CD4-positive, alpha-beta memory T cell (primary cell): ENCODE measurements around the gene FRMD5. TPM values are rescaled to one million over a fixed set of nuclear protein-coding genes. Genes with fewer than 3 reads are reported as not detected.

ENCODE experiments used
- CTCF ChIA-PET: fragments of 350-600 bp; sonication (Branson Sonifier 250); formaldehyde crosslinking; loops from one replicate; lab custom pipeline; 2021; ENCODE audit warnings: inconsistent platforms; ENCODE audit not compliant: partially characterized antibody; lab: Charles Lee
- POLR2A ChIA-PET: fragments of 350-600 bp; sonication (Branson Sonifier 250); formaldehyde crosslinking; loops from one replicate; lab custom pipeline; 2021; ENCODE audit not compliant: partially characterized antibody; lab: Charles Lee
- DNase-seq, 5 donors: peaks; one replicate each; pipeline versions ENCODE4 v3.0.0 to v3.0.0-alpha.2; 2020 to 2022; ENCODE audit warnings: mixed read lengths in 1 of 5
- H3K27ac ChIP-seq: one replicate; pipeline ENCODE4 v1.7.0; 2013; ENCODE audit warnings: low read depth, low read length
- H3K27me3 ChIP-seq: 2 replicates; pipeline ENCODE4 v1.7.0; 2013; ENCODE audit warnings: mild to moderate bottlenecking, low read length, moderate library complexity; ENCODE audit not compliant: insufficient read depth
- H3K36me3 ChIP-seq: 2 replicates; pipeline ENCODE4 v1.7.0; 2013; ENCODE audit warnings: mild to moderate bottlenecking, low read length, moderate library complexity; ENCODE audit not compliant: insufficient read depth
- H3K4me1 ChIP-seq: 2 replicates; pipeline ENCODE4 v1.7.0; 2013; ENCODE audit warnings: mild to moderate bottlenecking, low read length, moderate library complexity; ENCODE audit not compliant: insufficient read depth
- H3K4me3 ChIP-seq, 2 donors: one replicate each; pipeline ENCODE4 v1.7.0; 2013; ENCODE audit warnings: low read length in 2 of 2, mild to moderate bottlenecking in 1 of 2
- H3K9me3 ChIP-seq, 2 donors: one replicate each; pipeline ENCODE4 v1.7.0; 2013; ENCODE audit warnings: low read length in 2 of 2, control low read depth in 1 of 2; ENCODE audit not compliant: control insufficient read depth in 1 of 2
- H3K27ac Mint-ChIP-seq, 7 donors: one replicate each; pipeline ENCODE4 v1.8.0; 2020 to 2021; ENCODE audit warnings: mixed read lengths in 7 of 7, mild to moderate bottlenecking in 6 of 7, inconsistent platforms in 3 of 7, moderate library complexity in 3 of 7
- H3K27me3 Mint-ChIP-seq, 2 donors: one replicate each; pipeline ENCODE4 v1.8.0; 2020 to 2021; ENCODE audit warnings: mixed read lengths in 2 of 2
- H3K36me3 Mint-ChIP-seq, 2 donors: one replicate each; pipeline ENCODE4 v1.8.0; 2020 to 2021; ENCODE audit warnings: mixed read lengths in 2 of 2, inconsistent platforms in 1 of 2, mild to moderate bottlenecking in 1 of 2
- H3K4me1 Mint-ChIP-seq, 4 donors: one replicate each; pipeline ENCODE4 v1.8.0; 2020 to 2021; ENCODE audit warnings: mixed read lengths in 4 of 4, mild to moderate bottlenecking in 1 of 4
- H3K4me3 Mint-ChIP-seq, 8 donors: one replicate each; pipeline ENCODE4 v1.8.0; 2020 to 2021; ENCODE audit warnings: mixed read lengths in 8 of 8, mild to moderate bottlenecking in 7 of 8, moderate library complexity in 6 of 8, inconsistent platforms in 3 of 8
- H3K9me3 Mint-ChIP-seq, 8 donors: one replicate each; pipeline ENCODE4 v1.8.0; 2020 to 2021; ENCODE audit warnings: mixed read lengths in 8 of 8, mild to moderate bottlenecking in 5 of 8, inconsistent platforms in 3 of 8, moderate library complexity in 1 of 8
- intact Hi-C: fragments of 100-400 bp; cut with micrococcal nuclease; formaldehyde crosslinking; loops from one replicate; pipeline ENCODE4 v1.15.1; 2023
- polyA plus RNA-seq, 2 donors: library from polyadenylated mRNA; unstranded; fragments of 300-500 nt; fragmentation: Illumina TruSeq; gene quantifications; one replicate each; pipeline ENCODE4 v1.2.3, GENCODE V29; 2021
- total RNA-seq, 2 experiments: library from RNA; stranded (reverse); gene quantifications; one replicate each; pipeline ENCODE4 v1.2.3, GENCODE V29; 2021

The FRMD5 gene
- total and polyA plus RNA-seq, 4 experiments from 2014 or later, result 0.08 to 0.47 TPM; not detected in 2

DNA sequence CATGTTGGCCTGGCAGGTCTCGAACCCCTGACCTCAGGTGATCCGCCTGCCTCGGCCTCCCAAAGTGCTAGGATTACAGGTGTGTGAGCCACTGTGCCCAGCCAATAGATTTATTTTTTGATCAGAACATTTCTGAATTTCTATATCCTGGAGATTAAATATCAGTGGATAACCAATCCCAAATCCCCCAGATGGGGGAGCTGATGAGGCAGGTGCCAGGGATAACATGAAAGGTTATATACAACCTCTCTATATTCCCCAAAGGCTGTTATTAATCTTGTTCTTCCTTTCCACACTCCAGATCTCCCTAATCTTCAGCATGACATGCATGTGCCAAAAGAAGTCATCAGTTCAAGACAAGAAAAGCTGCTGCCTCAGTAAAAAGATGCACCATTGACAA is 256.0 kb downstream of the FRMD5 start:
- intact Hi-C loops, result no loop called here
- Mint-ChIP-seq H3K4me1 (no peaks in the 10 kb centered on the region), H3K27me3 (peaks cover 2% of the 10 kb centered on the region in 2 donors), H3K36me3 (no peaks in the 10 kb centered on the region), H3K9me3 (no peaks in the 10 kb centered on the region), H3K27ac (no peak overlapping the region), H3K4me3 (no peak overlapping the region)
- H3K4me3 ChIP-seq, result no peak overlapping the region
- POLR2A ChIA-PET, result no interaction called here
- CTCF ChIA-PET, result interaction anchor here (1.3 kb wide), 1 partner anchor 11 kb away, joined by 3 read pairs; no protein-coding TSS in a partner anchor
- no peak for DNase-seq
- H3K27me3 ChIP-seq, result no peaks in the 10 kb centered on the region
- no peaks in the 10 kb centered on the region for H3K9me3 ChIP-seq
- no peak overlapping the region for H3K27ac ChIP-seq
- H3K36me3 ChIP-seq, result no peaks in the 10 kb centered on the region
- no peaks in the 10 kb centered on the region for H3K4me1 ChIP-seq

GRCh38 chr15:43934480-43934879 is 260.6 kb downstream of the FRMD5 start:
- no peak overlapping the region for H3K4me3 ChIP-seq
- no peaks in the 10 kb centered on the region for H3K4me1 ChIP-seq
- CTCF ChIA-PET, result no interaction called here
- H3K27me3 ChIP-seq, result no peaks in the 10 kb centered on the region
- no peak overlapping the region for H3K27ac ChIP-seq
- H3K9me3 Mint-ChIP-seq, result no peaks in the 10 kb centered on the region
- intact Hi-C loops, result no loop called here
- no peak overlapping the region for H3K27ac Mint-ChIP-seq
- H3K9me3 ChIP-seq, result no peaks in the 10 kb centered on the region
- H3K4me3 Mint-ChIP-seq, result no peak overlapping the region
- no peaks in the 10 kb centered on the region for H3K36me3 ChIP-seq
- DNase-seq, result no peak
- no peaks in the 10 kb centered on the region for H3K4me1 Mint-ChIP-seq
- POLR2A ChIA-PET, result no interaction called here
- H3K36me3 Mint-ChIP-seq, result no peaks in the 10 kb centered on the region
- H3K27me3 Mint-ChIP-seq, result peaks cover 2 to 3% of the 10 kb centered on the region in 2 donors

DNA sequence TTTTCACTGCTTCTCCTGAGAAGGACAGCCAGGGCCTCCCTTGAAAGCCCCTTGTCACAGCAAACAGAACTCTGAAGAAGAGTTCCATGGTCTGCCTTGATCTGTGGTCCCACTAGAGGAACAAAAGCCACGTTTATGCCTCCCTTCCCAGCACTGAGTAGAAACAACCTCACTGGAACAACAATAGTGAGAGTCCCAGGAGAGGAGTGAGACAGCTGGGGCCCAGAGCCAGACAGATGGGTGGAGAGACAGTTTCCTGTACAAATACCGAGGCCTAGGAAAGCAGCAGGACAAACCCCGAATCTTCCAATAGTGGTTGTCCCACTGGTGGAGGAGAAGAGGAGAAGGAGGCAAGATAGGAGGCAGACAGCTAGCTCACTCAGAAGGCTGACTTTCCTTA is 262.2 kb downstream of the FRMD5 start:
- POLR2A ChIA-PET, result no interaction called here
- CTCF ChIA-PET, result no interaction called here
- intact Hi-C loops, result no loop called here
- Histone ChIP-seq H3K4me1 (no peaks in the 10 kb centered on the region), H3K4me3 (no peak overlapping the region), H3K36me3 (no peaks in the 10 kb centered on the region), H3K9me3 (no peaks in the 10 kb centered on the region), H3K27ac (no peak overlapping the region), H3K27me3 (no peaks in the 10 kb centered on the region)
- H3K27me3 Mint-ChIP-seq, result peaks cover 7 to 9% of the 10 kb centered on the region in 2 donors
- no peaks in the 10 kb centered on the region for H3K9me3 Mint-ChIP-seq
- H3K27ac Mint-ChIP-seq, result no peak overlapping the region
- H3K4me3 Mint-ChIP-seq, result no peak overlapping the region
- no peaks in the 10 kb centered on the region for H3K36me3 Mint-ChIP-seq
- no peak for DNase-seq
- no peaks in the 10 kb centered on the region for H3K4me1 Mint-ChIP-seq

DNA sequence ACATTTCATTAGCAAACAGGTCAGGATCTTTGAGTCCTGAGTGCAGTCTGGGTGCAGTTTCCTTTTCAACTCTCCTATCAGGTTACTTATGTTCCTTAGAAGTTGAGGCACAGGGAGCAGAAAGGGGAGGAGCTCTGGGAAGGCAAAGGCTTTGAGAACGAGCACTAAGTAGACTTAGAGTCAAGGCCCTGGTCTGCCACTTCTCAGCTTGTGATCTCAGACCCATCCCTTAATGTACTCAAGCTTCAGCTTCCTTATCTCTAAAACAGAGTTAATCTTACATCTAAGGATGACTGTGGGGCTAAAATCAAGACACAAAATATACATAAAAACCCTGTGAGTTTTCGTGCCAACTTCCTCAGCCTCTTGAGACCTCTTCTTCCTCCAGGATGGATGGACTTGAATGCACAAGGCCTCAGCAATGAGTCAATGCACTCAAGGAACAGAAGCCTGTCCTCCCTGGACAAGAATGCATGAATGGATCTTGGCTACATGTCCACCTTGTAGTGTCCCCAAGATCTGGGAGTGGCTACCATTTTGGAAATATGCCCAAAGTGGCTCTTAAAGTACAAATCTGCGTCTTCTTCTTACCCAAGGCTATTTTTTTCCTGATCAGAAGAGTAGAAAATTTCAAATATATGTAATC is 263.2 kb downstream of the FRMD5 start:
- Histone ChIP-seq H3K36me3 (no peaks in the 10 kb centered on the region), H3K27me3 (no peaks in the 10 kb centered on the region), H3K27ac (no peak overlapping the region), H3K4me1 (no peaks in the 10 kb centered on the region), H3K9me3 (no peaks in the 10 kb centered on the region), H3K4me3 (no peak overlapping the region)
- Mint-ChIP-seq H3K27ac (no peak overlapping the region), H3K9me3 (no peaks in the 10 kb centered on the region), H3K4me1 (no peaks in the 10 kb centered on the region), H3K4me3 (no peak overlapping the region), H3K36me3 (no peaks in the 10 kb centered on the region), H3K27me3 (peaks cover 7 to 9% of the 10 kb centered on the region in 2 donors)
- intact Hi-C loops, result no loop called here
- POLR2A ChIA-PET, result no interaction called here
- no peak for DNase-seq
- CTCF ChIA-PET, result interaction anchor here (0.9 kb wide), 1 partner anchor 28 kb away, joined by 4 read pairs; no protein-coding TSS in a partner anchor

- H3K4me3 ChIP-seq, result no peak overlapping the region
- no peaks in the 10 kb centered on the region for H3K9me3 ChIP-seq
- H3K36me3 Mint-ChIP-seq, result no peaks in the 10 kb centered on the region
- no peak overlapping the region for H3K4me3 Mint-ChIP-seq
- H3K9me3 Mint-ChIP-seq, result no peaks in the 10 kb centered on the region
- H3K36me3 ChIP-seq, result no peaks in the 10 kb centered on the region
- no peak overlapping the region for H3K27ac ChIP-seq
- H3K27me3 Mint-ChIP-seq, result peaks cover 7 to 9% of the 10 kb centered on the region in 2 donors
- no peaks in the 10 kb centered on the region for H3K4me1 ChIP-seq
- ChIA-PET POLR2A (no interaction called here), CTCF (no interaction called here)
- intact Hi-C loops, result no loop called here
- no peak for DNase-seq
- H3K4me1 Mint-ChIP-seq, result no peaks in the 10 kb centered on the region
- H3K27ac Mint-ChIP-seq, result no peak overlapping the region
- H3K27me3 ChIP-seq, result no peaks in the 10 kb centered on the region
These were observed 264.0 kb downstream of the FRMD5 start for GRCh38 chr15:43931119-43931518.

GRCh38 chr15:43930556-43930955 is 264.5 kb downstream of the FRMD5 start:
- no peaks in the 10 kb centered on the region for H3K9me3 Mint-ChIP-seq
- intact Hi-C loops, result no loop called here
- H3K4me1 Mint-ChIP-seq, result no peaks in the 10 kb centered on the region
- Histone ChIP-seq H3K9me3 (no peaks in the 10 kb centered on the region), H3K27ac (no peak overlapping the region), H3K36me3 (no peaks in the 10 kb centered on the region), H3K4me1 (no peaks in the 10 kb centered on the region), H3K27me3 (no peaks in the 10 kb centered on the region), H3K4me3 (no peak overlapping the region)
- H3K36me3 Mint-ChIP-seq, result no peaks in the 10 kb centered on the region
- no peak for DNase-seq
- ChIA-PET POLR2A (no interaction called here), CTCF (no interaction called here)
- H3K27me3 Mint-ChIP-seq, result peaks cover 7 to 9% of the 10 kb centered on the region in 2 donors
- no peak overlapping the region for H3K4me3 Mint-ChIP-seq
- no peak overlapping the region for H3K27ac Mint-ChIP-seq

- Mint-ChIP-seq H3K27ac (peak overlapping the region in 1 of 7 donors; percentile 14), H3K9me3 (no peaks in the 10 kb centered on the region), H3K27me3 (peaks cover 6 to 9% of the 10 kb centered on the region in 2 donors), H3K36me3 (no peaks in the 10 kb centered on the region), H3K4me1 (no peaks in the 10 kb centered on the region), H3K4me3 (no peak overlapping the region)
- Histone ChIP-seq H3K4me3 (no peak overlapping the region), H3K27ac (no peak overlapping the region), H3K27me3 (no peaks in the 10 kb centered on the region), H3K9me3 (no peaks in the 10 kb centered on the region), H3K4me1 (no peaks in the 10 kb centered on the region), H3K36me3 (no peaks in the 10 kb centered on the region)
- POLR2A ChIA-PET, result no interaction called here
- intact Hi-C loops, result no loop called here
- CTCF ChIA-PET, result no interaction called here
- DNase-seq, result no peak
These were observed 265.0 kb downstream of the FRMD5 start for GRCh38 chr15:43930079-43930478.
